ENCODE results near the gene APBB1. TPM values are rescaled to one million over a fixed set of nuclear protein-coding genes. Genes with fewer than 3 reads are reported as not detected.

APBB1 gene
- total and polyA plus RNA-seq, 2 of the 4 experiments (the other 2 are of a cell fraction) = 39.4 to 44.1 TPM

DNA sequence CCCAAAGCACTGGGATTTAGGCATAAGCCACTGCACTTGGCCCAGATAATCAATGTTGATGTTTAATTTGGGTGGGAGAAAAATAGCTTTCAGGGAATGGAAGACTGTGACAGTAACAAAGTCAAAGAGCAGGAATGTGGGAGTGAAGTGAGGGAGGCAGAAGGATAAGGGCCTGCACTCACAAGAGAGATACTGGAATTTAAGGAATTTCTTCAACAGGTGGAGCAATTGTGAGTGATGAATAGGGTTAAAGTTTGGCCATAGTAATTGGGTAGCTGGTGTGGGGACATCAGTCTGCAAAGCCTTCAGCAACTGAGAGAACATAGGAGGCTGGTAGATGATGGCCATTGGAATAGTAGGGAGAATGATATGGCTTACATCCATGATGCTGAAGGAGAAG lies 8.6 kb upstream of the APBB1 start:
- no peak overlapping the region for H3K4me3 ChIP-seq (ENCODE audit: insufficient read depth, low read depth, low read length)
- in situ Hi-C loops (cut with MboI; ENCODE audit: low sequenced_read_pairs) = no loop called here
- H3K9me3 ChIP-seq (ENCODE audit: control insufficient read depth, insufficient read depth, low read length) = no peaks in the 10 kb centered on the region
- H3K56ac ChIP-seq (ENCODE audit: extremely low read depth, insufficient read depth, low read length) = no peak overlapping the region
- H3K23ac ChIP-seq (ENCODE audit: low read depth, low read length) = no peak overlapping the region
- intact Hi-C loops (cut with micrococcal nuclease) = no loop called here
- no peak overlapping the region for H3K18ac ChIP-seq (ENCODE audit: low read depth, low read length)
- H3K9me1 ChIP-seq (ENCODE audit: insufficient read depth, low read length) = no peaks in the 10 kb centered on the region
- no peaks in the 10 kb centered on the region for H4K20me1 ChIP-seq (ENCODE audit: insufficient read depth, low read length)
- H2BK5ac ChIP-seq (ENCODE audit: low read depth, low read length, poor library complexity, severe bottlenecking) = no peak overlapping the region
- TF ChIP-seq CHD1 (IDR thresholded peaks at IDR 0.05; ENCODE audit: low read depth, low read length) (no peak), POLR2A (IDR thresholded peaks at IDR 0.05; ENCODE audit: low read depth, low read length) (no peak), MXI1 (IDR thresholded peaks at IDR 0.05; ENCODE audit: borderline replicate concordance, low read depth, low read length) (no peak), SMC3 (IDR thresholded peaks at IDR 0.05; ENCODE audit: low read depth, low read length) (no peak), RFX5 (IDR thresholded peaks at IDR 0.05; ENCODE audit: low read depth, low read length) (no peak), FOS (IDR thresholded peaks at IDR 0.05; ENCODE audit: low read depth, low read length) (no peak), MAZ (IDR thresholded peaks at IDR 0.05; ENCODE audit: borderline replicate concordance, low read depth, low read length) (no peak), MAFK (IDR thresholded peaks at IDR 0.05; ENCODE audit: low read depth, low read length) (no peak), CEBPB (IDR thresholded peaks at IDR 0.05; ENCODE audit: low read depth, low read length) (no peak), BHLHE40 (IDR thresholded peaks at IDR 0.05; ENCODE audit: low read depth, low read length) (no peak), RCOR1 (IDR thresholded peaks at IDR 0.05; ENCODE audit: insufficient replicate concordance, low read length) (no peak)
- TF ChIP-seq, protein P1, sequence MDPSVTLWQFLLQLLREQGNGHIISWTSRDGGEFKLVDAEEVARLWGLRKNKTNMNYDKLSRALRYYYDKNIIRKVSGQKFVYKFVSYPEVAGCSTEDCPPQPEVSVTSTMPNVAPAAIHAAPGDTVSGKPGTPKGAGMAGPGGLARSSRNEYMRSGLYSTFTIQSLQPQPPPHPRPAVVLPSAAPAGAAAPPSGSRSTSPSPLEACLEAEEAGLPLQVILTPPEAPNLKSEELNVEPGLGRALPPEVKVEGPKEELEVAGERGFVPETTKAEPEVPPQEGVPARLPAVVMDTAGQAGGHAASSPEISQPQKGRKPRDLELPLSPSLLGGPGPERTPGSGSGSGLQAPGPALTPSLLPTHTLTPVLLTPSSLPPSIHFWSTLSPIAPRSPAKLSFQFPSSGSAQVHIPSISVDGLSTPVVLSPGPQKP (IDR thresholded peaks at IDR 0.05; ENCODE audit: borderline replicate concordance, low read depth, low read length) = no peak
- H3K14ac ChIP-seq (replicated peaks; ENCODE audit: low read depth, low read length) = no peak overlapping the region
- no peaks in the 10 kb centered on the region for H3K79me1 ChIP-seq (ENCODE audit: low read depth in 1 of 2, low read length in 2 of 2)
- CTCF ChIA-PET = interaction anchor here (1.8 kb wide), 1 partner anchor 11 kb away, joined by 7 read pairs; no protein-coding TSS in a partner anchor
- no peak overlapping the region for H2BK120ac ChIP-seq (ENCODE audit: low read depth, low read length)
- ATAC-seq (ENCODE audit: low read depth) = no peak
- no peak overlapping the region for H4K91ac ChIP-seq (ENCODE audit: insufficient read depth, low read depth, low read length)
- no peak overlapping the region for H2BK15ac ChIP-seq (ENCODE audit: low read depth, low read length)
- H2AK9ac ChIP-seq (replicated peaks; ENCODE audit: low read depth, low read length, poor library complexity) = no peak overlapping the region
- H2AFZ ChIP-seq (replicated peaks; ENCODE audit: low read length, poor library complexity) = no peak overlapping the region
- H3K4me1 ChIP-seq (ENCODE audit: control insufficient read depth, insufficient read depth, low read length) = no peaks in the 10 kb centered on the region
- no peak overlapping the region for H4K5ac ChIP-seq (ENCODE audit: low read depth, low read length)
- no TSS peak for BruUV-seq (replicated peaks)
- H3K4me2 ChIP-seq (ENCODE audit: low read depth, low read length) = no peak overlapping the region
- H3K9ac ChIP-seq (ENCODE audit: low read depth, low read length) = no peak overlapping the region
- no peak overlapping the region for H3K27ac ChIP-seq (ENCODE audit: insufficient read depth, low read length)
- POLR2A ChIA-PET (ENCODE audit: unreplicated experiment) = interaction anchor here (0.6 kb wide), 1 partner anchor 328 kb away, joined by 3 read pairs; no protein-coding TSS in a partner anchor
- no peak for DNase-seq
- dilution Hi-C loops (cut with HindIII; ENCODE audit: low sequenced_read_pairs, unreplicated experiment) = no loop called here
- H2AK5ac ChIP-seq (ENCODE audit: low read depth, low read length) = no peak overlapping the region
- H2BK20ac ChIP-seq (ENCODE audit: low read depth, low read length) = no peak overlapping the region
- H3K36me3 ChIP-seq (ENCODE audit: control insufficient read depth, insufficient read depth, low read length) = no peaks in the 10 kb centered on the region
- no peak overlapping the region for H3K4ac ChIP-seq (ENCODE audit: low read depth, low read length)
- no peak overlapping the region for H4K8ac ChIP-seq (ENCODE audit: low read depth in 2 of 2, low read length in 2 of 2)
- peaks cover 4% of the 10 kb centered on the region; the same call in 1 of the 2 replicates for H3K27me3 ChIP-seq (ENCODE audit: control insufficient read depth, insufficient read depth, low read length)
